NCI-H2029 (cell line): Measurements from ENCODE around the gene HAAO.

Source experiments
- DNase-seq: peaks from one replicate; lab custom pipeline; 2025; lab: John Stamatoyannopoulos, UW

HAAO gene

GRCh38 chr2:42767899-42768705 is 24.3 kb downstream of the HAAO start:
- DNase-seq: no peak

- no peak for DNase-seq
Measured at GRCh38 chr2:42767080-42767898, 25.1 kb downstream of the HAAO start.

DNA sequence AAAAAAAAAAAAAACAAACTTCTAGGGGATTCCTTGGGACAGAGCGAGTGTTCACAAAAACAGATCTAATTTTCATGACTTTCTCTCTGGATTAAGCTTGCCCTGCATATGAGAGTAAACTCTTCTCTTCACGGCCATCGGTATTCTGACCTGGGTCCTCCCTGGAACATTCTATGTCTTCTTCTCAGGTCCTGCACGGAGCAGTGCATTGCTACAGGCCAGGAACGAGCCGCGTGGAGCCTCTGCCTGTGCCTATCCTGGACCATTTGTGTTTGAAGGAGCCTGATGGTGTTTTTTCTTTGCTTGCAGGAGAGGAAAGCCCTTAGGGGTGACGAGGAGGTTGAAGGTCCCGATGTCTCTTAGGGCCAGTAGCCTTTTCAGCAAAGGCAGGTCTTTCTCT is 26.7 kb downstream of the HAAO start:
- DNase-seq: no peak

DNA sequence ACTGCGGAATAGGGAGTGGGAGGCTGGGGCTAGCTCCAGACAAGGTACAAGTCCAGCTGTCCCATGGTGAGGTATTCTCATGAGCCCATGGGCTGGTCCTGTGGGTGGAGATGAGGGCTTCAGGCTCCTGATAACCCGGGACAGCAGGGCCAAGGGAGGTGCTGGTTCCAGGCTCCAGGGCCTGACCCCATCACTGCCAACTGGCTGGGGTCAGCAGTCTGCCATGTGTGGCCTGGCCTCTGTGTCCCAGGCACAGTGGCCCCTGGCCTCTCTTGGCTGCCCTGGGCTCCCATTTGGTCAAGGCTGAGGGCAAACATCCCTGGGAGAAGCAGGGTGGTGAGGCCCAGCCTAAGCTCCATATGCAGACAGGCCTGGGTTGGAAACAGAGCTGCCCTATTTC is 27.5 kb downstream of the HAAO start:
- DNase-seq: no peak

DNA sequence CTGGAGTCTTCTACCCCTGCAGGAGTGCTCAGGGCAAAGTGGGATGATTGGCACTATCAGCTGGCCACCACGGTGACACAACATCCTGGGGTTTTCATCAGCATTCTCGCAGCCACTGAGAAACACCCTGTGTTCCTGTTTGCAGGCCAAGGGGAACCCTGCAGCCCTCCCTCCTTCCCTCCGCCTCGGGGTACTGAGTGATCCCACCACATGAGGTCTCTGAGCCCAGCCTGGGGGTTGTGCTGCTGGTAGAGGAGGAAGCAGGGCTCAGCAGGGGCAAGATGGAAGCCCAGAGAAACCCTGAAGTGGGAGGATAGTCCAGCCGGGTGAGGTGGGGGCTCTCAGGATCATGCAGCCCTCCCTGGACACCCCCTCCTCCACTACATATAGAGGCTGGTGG is 28.3 kb downstream of the HAAO start, which contains the start of gene OXER1:
Gene OXER1, minus strand, starts transcription at position 40 of the 400 bp plus-strand sequence. CDS start 73 bp downstream, outside the sequence.
- DNase-seq: no peak

DNA sequence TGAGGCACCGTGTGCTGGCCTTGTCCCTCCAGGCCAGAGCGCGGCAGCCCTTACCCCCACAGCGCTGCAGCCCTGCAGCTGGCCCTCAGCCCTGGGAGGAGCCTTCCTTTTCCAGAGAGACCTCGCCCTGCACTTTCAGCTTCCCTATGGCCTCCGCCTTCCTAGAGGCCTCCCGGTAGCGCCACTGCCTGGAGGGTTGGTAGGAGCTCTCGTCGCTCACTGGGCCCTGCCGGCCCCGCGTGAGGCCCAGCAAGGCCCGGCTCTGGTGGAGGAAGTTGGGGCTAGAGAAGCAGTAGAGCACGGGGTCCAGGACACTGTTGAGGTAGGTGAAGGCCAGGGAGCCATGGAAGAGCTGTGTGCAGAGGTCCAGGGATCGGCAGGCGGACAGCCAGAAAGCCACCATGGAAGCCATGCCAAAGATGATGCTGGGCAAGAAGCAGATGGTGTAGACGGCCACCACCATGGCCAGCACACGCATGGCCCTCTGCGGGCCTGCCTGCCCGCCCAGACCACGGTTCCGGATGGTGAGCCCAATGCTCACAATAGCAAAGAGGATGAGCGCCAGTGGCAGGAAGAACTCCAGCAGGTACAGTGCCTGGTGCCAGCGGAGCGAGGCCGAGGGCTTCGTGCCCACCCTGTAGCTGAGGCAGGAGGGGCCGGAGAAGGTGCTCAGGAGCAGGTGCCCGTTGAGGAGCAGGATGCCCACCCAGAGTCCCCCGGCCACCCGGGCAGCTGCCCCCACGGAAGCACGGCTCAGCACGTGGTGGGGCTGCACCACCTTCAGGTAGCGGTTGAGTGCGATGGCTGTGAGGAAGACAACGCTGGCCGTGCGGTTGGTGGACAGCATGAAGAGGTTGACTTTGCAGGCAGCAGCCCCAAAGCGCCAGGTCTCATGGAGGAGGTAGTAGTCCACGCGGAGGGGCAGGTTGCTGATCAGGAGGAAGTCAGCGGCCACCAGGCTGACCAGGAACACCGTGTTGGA is 29.3 kb downstream of the HAAO start:
- DNase-seq: no peak

DNA sequence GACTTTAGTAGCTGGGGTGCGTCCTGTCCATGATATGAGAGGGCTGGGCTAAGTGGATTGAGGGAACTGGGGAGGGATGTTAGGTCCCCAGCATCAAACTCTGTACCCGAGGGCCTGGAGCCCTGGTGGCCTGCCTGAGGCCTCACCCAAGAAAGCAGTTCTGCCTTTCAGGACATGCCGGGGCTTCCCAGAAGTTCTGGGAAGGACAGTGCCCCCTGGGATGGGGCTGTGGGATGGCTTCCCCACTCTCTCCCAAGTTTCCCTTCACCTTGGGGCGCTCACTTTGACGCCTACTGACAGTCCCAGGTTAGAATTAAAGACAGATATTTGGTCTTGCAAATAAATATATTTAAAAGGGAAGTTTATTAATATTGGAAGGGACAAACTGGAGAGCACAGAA is 30.2 kb downstream of the HAAO start:
- DNase-seq: no peak

DNA sequence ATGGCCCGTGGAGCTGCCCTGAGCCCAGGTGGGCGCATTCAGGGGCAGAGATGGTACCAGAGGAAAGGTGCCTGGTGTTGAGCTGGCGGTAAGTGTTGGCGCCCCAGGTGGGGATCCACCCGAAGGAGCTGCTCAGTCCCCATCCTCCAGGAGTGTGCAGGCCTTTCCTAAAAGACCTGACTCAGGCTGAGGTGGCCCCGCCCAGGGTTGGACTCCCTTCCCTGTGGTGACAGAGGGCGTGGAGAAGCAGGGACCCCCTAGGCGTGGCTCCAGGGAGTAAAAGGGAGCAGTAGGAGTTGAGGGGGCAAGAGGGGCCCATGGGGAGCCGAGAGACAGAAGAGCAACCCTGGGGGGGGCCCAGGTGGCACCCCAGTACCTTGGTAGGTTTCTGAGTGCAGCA is 30.8 kb downstream of the HAAO start:
- DNase-seq: no peak

GRCh38 chr2:42758751-42759150 is 33.6 kb downstream of the HAAO start:
- no peak for DNase-seq

- no peak for DNase-seq
Measured at GRCh38 chr2:42757981-42758740, 34.2 kb downstream of the HAAO start.

- DNase-seq: no peak
Measured at GRCh38 chr2:42756966-42757513, 35.3 kb downstream of the HAAO start.

DNA sequence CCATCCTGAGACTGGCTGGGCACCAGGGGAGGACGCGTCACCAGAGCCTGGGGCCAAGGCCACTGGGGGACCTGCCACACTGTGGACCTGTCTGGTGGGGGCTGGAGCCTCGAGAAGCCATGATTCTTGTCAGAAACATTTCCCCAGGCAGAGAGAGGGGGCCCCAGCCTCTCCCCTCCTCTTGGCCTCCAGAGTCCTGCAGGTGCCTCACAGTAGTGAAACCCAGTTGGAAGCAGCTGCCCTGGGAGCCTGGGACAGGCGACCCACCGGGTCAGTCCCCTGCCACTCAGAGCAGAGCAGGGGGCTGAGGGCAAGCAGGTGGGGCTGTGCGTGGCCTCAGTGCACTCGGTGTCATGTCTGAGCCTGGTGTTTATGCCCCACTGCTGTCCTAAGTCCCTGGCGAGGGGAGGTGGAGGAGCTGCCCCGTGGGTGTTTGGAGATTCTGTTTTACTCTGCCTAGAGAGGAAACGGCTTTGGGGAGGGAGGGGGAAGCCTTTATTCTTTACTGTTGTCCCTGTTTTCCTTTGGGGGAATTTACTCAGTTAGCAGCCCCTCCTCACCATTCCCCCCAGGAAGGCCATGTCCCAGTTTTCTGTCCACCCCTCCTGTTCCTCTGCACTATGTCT is 36.1 kb downstream of the HAAO start:
- DNase-seq: no peak

DNA sequence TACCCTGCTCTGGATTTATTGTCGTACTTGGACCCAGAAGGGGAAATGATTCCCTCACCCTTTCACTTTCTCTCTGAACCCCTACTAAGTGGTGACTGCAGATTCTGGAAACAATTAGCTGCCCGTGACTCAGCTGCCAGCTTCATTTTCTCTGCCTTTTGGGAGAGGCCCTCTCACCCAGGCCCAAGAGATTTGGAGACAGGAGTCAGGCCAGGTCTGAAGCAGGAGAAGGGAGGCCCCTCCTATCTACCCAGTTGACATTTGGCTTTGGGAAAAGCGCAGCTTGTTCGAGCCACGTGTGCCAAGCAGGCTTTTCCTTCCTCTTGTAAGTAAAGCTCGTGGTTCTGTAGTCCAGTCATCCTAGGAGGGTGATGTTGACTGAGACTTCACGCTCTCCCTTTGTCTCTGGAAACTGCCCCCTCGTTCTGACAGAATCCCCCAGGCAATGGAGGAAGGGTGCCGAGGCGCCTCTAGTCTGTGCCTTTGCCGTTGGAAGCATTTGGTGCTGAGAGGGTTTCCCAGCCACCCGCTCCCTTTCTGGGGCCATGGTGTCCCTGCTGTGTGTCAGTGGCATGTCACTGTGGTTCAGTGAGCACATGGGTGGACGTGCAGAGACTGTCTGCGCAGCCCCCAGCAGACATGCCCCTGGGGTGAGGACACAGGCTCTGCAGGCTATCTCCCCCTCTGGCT is 37.0 kb downstream of the HAAO start:
- DNase-seq: no peak

DNA sequence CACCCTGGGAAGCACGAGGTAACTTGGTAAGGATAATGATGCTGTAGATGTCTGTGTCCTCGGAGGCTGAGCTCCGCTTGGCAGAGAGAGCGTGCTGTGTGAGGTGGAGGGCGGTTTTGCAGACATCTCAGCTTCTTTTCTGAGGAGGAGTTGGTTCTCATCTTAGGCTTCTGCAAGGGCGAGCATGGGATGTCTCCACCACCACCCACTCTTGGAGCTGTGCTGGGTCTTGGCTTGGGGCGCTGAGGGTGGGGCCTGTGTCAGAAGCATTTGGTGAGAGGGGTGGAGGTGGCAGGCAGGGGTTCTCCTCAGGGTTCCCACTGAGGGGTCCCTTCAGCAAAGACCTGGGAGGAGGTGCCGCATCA is 37.6 kb downstream of the HAAO start:
- no peak for DNase-seq

GRCh38 chr2:42754021-42754775 is 38.2 kb downstream of the HAAO start:
- DNase-seq: peak; percentile 20

DNA sequence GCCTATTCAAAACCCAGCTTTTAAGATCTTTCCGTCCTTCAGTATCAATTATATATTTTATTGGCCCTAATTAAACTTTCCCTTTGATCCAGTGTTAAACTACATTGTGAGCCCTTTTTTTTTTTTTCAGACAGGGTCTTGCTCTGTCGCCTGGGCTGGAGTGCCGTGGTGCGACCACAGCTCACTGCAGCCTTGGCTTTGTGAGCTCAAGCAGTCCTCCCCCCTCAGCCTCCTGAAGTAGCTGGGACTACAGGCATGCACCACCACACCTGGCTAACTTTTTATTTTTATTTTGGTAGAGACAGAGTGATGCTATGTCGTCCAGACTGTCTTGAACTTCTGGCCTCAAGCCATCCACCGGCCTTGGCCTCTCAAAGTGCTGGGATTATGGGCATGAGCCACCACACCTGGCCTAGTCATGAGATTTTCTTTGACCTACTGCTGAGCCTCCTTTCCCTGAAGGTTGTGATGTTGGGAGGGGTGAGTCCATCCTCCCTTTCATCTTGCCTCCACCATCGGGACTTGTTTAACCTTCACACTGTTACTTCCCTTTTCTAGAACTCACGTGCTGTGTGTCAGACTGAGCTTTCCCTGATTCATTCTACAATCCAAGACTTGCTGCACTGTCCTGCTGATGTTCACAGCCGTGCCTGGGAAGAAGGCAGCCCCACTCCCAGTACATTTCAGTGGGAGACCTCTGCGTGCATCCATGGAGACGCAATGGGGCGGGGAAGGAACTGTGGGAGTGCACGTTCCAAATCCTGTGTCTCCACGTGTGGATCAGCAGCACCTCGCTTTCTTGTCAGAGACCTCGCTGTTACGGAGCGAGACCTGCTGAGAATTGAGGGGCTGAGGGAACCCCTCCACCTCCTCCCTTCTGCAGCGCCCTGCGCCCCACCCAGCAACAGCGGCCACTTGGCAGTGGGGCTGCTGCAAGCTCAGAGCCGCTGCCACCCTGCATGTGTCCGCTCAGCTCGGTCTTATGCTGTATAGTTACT is 39.3 kb downstream of the HAAO start:
- no peak for DNase-seq

GRCh38 chr2:42752314-42752713 is 40.1 kb downstream of the HAAO start:
- DNase-seq: no peak

- DNase-seq: no peak
Measured at GRCh38 chr2:42748840-42749239, 43.5 kb downstream of the HAAO start.
